H1 (cell line): ENCODE results near the gene PDE4D. TPM values are rescaled to one million over a fixed set of nuclear protein-coding genes. Genes with fewer than 3 reads are reported as not detected.

Experiments
- CTCF ChIA-PET: fragments of 300-600 bp; sonication (Branson Sonifier 250); formaldehyde crosslinking; loops from one replicate; lab custom pipeline; 2021; ENCODE audit not compliant: partially characterized antibody; lab: Charles Lee
- POLR2A ChIA-PET: fragments of 300-600 bp; sonication (Branson Sonifier 250); formaldehyde crosslinking; loops from one replicate; lab custom pipeline; 2021; ENCODE audit warnings: inconsistent platforms; ENCODE audit not compliant: partially characterized antibody; lab: Charles Lee
- DNase-seq, 2 experiments: peaks; one replicate each; pipeline versions ENCODE4 v3.0.0 to v3.0.0-alpha.2; 2010 to 2022; ENCODE audit warnings: low spot score in 2 of 2, low read depth in 1 of 2, mixed read lengths in 1 of 2
- FAIRE-seq: peaks from 2 replicates; lab custom pipeline; 2011; peaks lifted over from hg19 to GRCh38; lab: Jason Lieb, UNC
- H2AFZ ChIP-seq: 2 replicates; pipeline ENCODE4 v1.8.1; 2012; ENCODE audit warnings: low read length, inconsistent platforms
- H2AK5ac ChIP-seq: 2 replicates; pipeline ENCODE4 v1.6.1; 2013; ENCODE audit warnings: low read depth, low read length
- H2BK120ac ChIP-seq: replicated peaks from 2 replicates; pipeline ENCODE3; 2013; ENCODE audit warnings: low read depth, low read length, inconsistent platforms
- H2BK12ac ChIP-seq: 2 replicates; pipeline ENCODE4 v1.6.1; 2013; ENCODE audit warnings: low read depth, low read length
- H2BK15ac ChIP-seq: 2 replicates; pipeline ENCODE4 v1.6.1; 2013; ENCODE audit warnings: low read length
- H2BK20ac ChIP-seq: 2 replicates; pipeline ENCODE4 v1.6.1; 2013; ENCODE audit warnings: low read length
- H2BK5ac ChIP-seq: 2 replicates; pipeline ENCODE4 v1.6.1; 2013; ENCODE audit warnings: low read depth, low read length
- H3K14ac ChIP-seq: 2 replicates; pipeline ENCODE4 v1.6.1; 2013; ENCODE audit warnings: inconsistent platforms; ENCODE audit not compliant: insufficient read length
- H3K18ac ChIP-seq: 2 replicates; pipeline ENCODE4 v1.6.1; 2013; ENCODE audit warnings: low read length; ENCODE audit errors: extremely low read depth
- H3K23ac ChIP-seq: 2 replicates; pipeline ENCODE4 v1.6.1; 2013; ENCODE audit warnings: inconsistent platforms; ENCODE audit not compliant: insufficient read length
- H3K23me2 ChIP-seq: 2 replicates; pipeline ENCODE4 v1.6.1; 2013; ENCODE audit warnings: low read depth, low read length
- H3K27ac ChIP-seq: 2 replicates; pipeline ENCODE4 v1.6.1; 2011; ENCODE audit warnings: low read depth, low read length, inconsistent platforms
- H3K27me3 ChIP-seq, 4 experiments: replicated peaks in 1 of 4; 1 replicate in 1 of 4; 2 replicates in 3 of 4; pipeline versions ENCODE4 v1.6.1 to v1.8.1; 2011 to 2013; ENCODE audit warnings: low read length in 3 of 4, mild to moderate bottlenecking in 3 of 4, inconsistent platforms in 2 of 4, mixed read lengths in 2 of 4, moderate library complexity in 1 of 4; ENCODE audit not compliant: control insufficient read depth in 3 of 4, insufficient read depth in 3 of 4; ENCODE audit errors: extremely low read depth in 1 of 4
- H3K36me3 ChIP-seq, 4 experiments: 2 replicates each; pipeline versions ENCODE4 v1.6.1 to v1.8.1; 2011 to 2013; ENCODE audit warnings: mild to moderate bottlenecking in 4 of 4, low read length in 3 of 4, moderate library complexity in 2 of 4, control low read depth in 1 of 4, inconsistent platforms in 1 of 4; ENCODE audit not compliant: insufficient read depth in 4 of 4, control insufficient read depth in 2 of 4
- H3K4ac ChIP-seq: replicated peaks from 2 replicates; pipeline ENCODE3; 2013; ENCODE audit warnings: low read length, low read depth, mixed read lengths, inconsistent platforms; ENCODE audit not compliant: insufficient read length
- H3K4me1 ChIP-seq, 4 experiments: replicated peaks in 1 of 4; 1 replicate in 1 of 4; 2 replicates in 3 of 4; pipeline versions ENCODE4 v1.6.1 to v1.8.1; 2011 to 2013; ENCODE audit warnings: low read length in 3 of 4, inconsistent platforms in 2 of 4, mixed read lengths in 1 of 4; ENCODE audit not compliant: insufficient read depth in 4 of 4, control insufficient read depth in 3 of 4
- H3K4me2 ChIP-seq, 2 experiments: 2 replicates each; pipeline versions ENCODE4 v1.6.1 to v1.8.1; 2011 to 2013; ENCODE audit warnings: low read depth in 2 of 2, low read length in 2 of 2, control low read depth in 1 of 2, inconsistent platforms in 1 of 2, mild to moderate bottlenecking in 1 of 2; ENCODE audit not compliant: insufficient read depth in 1 of 2
- H3K4me3 ChIP-seq, 4 experiments: fragments of 200-600, 300-600 bp in 1 of 4; sonication (generic), shearing (Covaris generic), sonication (Bioruptor Twin) in 1 of 4; 2 replicates each; pipeline versions ENCODE4 v1.5.1 to v1.8.1; 2011 to 2016; ENCODE audit warnings: low read length in 4 of 4, low read depth in 3 of 4, control low read depth in 2 of 4, inconsistent platforms in 2 of 4, mild to moderate bottlenecking in 2 of 4, mixed read lengths in 1 of 4, moderate library complexity in 1 of 4; ENCODE audit not compliant: insufficient read depth in 2 of 4; ENCODE audit errors: extremely low read depth in 1 of 4
- H3K56ac ChIP-seq: replicated peaks from 2 replicates; pipeline ENCODE3; 2013; ENCODE audit warnings: low read depth, mild to moderate bottlenecking, mixed read lengths, low read length, inconsistent platforms; ENCODE audit not compliant: insufficient read length
- H3K79me1 ChIP-seq: 2 replicates; pipeline ENCODE4 v1.6.1; 2013; ENCODE audit warnings: low read depth, low read length, control low read depth
- H3K79me2 ChIP-seq, 2 experiments: 2 replicates each; pipeline versions ENCODE4 v1.6.1 to v1.8.1; 2012 to 2013; ENCODE audit warnings: low read length in 2 of 2, mild to moderate bottlenecking in 2 of 2, inconsistent platforms in 1 of 2; ENCODE audit not compliant: insufficient read depth in 2 of 2, control insufficient read depth in 1 of 2
- H3K9ac ChIP-seq, 4 experiments: replicated peaks in 1 of 4; 1 replicate in 1 of 4; 2 replicates in 3 of 4; pipeline versions ENCODE4 v1.6.1 to v1.8.1; 2011 to 2013; ENCODE audit warnings: low read depth in 3 of 4, low read length in 3 of 4, control low read depth in 2 of 4, mild to moderate bottlenecking in 2 of 4, moderate library complexity in 2 of 4, inconsistent platforms in 1 of 4; ENCODE audit errors: extremely low read depth in 1 of 4
- H3K9me3 ChIP-seq, 2 experiments: 2 replicates each; pipeline versions ENCODE4 v1.6.1 to v1.8.1; 2012 to 2013; ENCODE audit warnings: mild to moderate bottlenecking in 2 of 2, moderate library complexity in 2 of 2, control low read depth in 1 of 2, inconsistent platforms in 1 of 2, low read depth in 1 of 2, low read length in 1 of 2, mixed read lengths in 1 of 2; ENCODE audit not compliant: insufficient read depth in 2 of 2
- H4K20me1 ChIP-seq, 2 experiments: replicated peaks in 1 of 2; 2 replicates each; pipeline versions ENCODE3 to v1.8.1; 2011 to 2013; ENCODE audit warnings: inconsistent platforms in 2 of 2, low read length in 2 of 2, mild to moderate bottlenecking in 1 of 2; ENCODE audit not compliant: insufficient read depth in 2 of 2, control insufficient read depth in 1 of 2
- H4K5ac ChIP-seq: 2 replicates; pipeline ENCODE4 v1.6.1; 2013; ENCODE audit warnings: low read length, low read depth, mixed read lengths, inconsistent platforms; ENCODE audit not compliant: insufficient read length
- H4K8ac ChIP-seq: 2 replicates; pipeline ENCODE4 v1.8.0; 2013; ENCODE audit warnings: mild to moderate bottlenecking, moderate library complexity, low read length, inconsistent platforms; ENCODE audit not compliant: insufficient read depth; ENCODE audit errors: extremely low read depth
- H4K91ac ChIP-seq: replicated peaks from 2 replicates; pipeline ENCODE3; 2013; ENCODE audit warnings: low read length, mixed read lengths, inconsistent platforms; ENCODE audit not compliant: insufficient read length
- BRCA1 ChIP-seq: IDR thresholded peaks from 2 replicates; pipeline ENCODE4 v1.6.1; 2012; ENCODE audit warnings: low read depth, low read length, improper control_type of control experiment
- EP300 ChIP-seq, 2 experiments: IDR thresholded peaks; 1 replicate in 1 of 2; 2 replicates in 1 of 2; pipeline ENCODE4 v1.6.1; 2011 to 2012; ENCODE audit warnings: low read depth in 2 of 2, low read length in 2 of 2, mild to moderate bottlenecking in 2 of 2, borderline replicate concordance in 1 of 2, inconsistent platforms in 1 of 2, moderate library complexity in 1 of 2
- KDM5A ChIP-seq: fragments of 200-600 bp; IDR thresholded peaks from 2 replicates; pipeline ENCODE4 v1.7.1; 2012; ENCODE audit warnings: mild to moderate bottlenecking, low read length, inconsistent platforms, mixed read lengths
- PHF8 ChIP-seq: fragments of 200-600 bp; sonication (generic); conservative IDR thresholded peaks from 2 replicates; pipeline ENCODE4 v1.7.1; 2012; ENCODE audit warnings: low read depth, mild to moderate bottlenecking, inconsistent platforms, low read length, moderate library complexity
- RBBP5 ChIP-seq: IDR thresholded peaks from 2 replicates; pipeline ENCODE4 v1.7.1; 2012; ENCODE audit warnings: low read depth, mild to moderate bottlenecking, inconsistent platforms, low read length, moderate library complexity, borderline replicate concordance
- SIN3A ChIP-seq, 2 experiments: IDR thresholded peaks in 1 of 2; conservative IDR thresholded peaks in 1 of 2; 2 replicates each; pipeline ENCODE4 v1.6.1; 2011 to 2012; ENCODE audit warnings: low read length in 2 of 2, improper control_type of control experiment in 1 of 2, low read depth in 1 of 2, mild to moderate bottlenecking in 1 of 2
- SP1 ChIP-seq: IDR thresholded peaks from 2 replicates; pipeline ENCODE4 v1.6.1; 2011; ENCODE audit warnings: low read depth, low read length
- SP2 ChIP-seq: IDR thresholded peaks from 2 replicates; pipeline ENCODE4 v1.6.1; 2012; ENCODE audit warnings: mild to moderate bottlenecking, low read length, inconsistent platforms
- SRF ChIP-seq: IDR thresholded peaks from 2 replicates; pipeline ENCODE4 v1.6.1; 2011; ENCODE audit warnings: mild to moderate bottlenecking, low read depth, low read length, moderate library complexity
- polyA plus RNA-seq, 7 experiments: library from polyadenylated mRNA; depleted of rRNA in 3 of 7; stranded (reverse) in 5 of 7; unstranded in 2 of 7; fragments of >200 nt in 5 of 7; fragments of 200-250 nt in 2 of 7; gene quantifications; 1 replicate in 5 of 7; 2 replicates in 1 of 7; 4 replicates in 1 of 7; pipeline versions ENCODE4 v1.2.1 to v1.2.3, GENCODE V29; 2011 to 2013; ENCODE audit warnings: missing spikeins in 2 of 7, mixed read lengths in 2 of 7
- total RNA-seq: library from RNA; stranded (reverse); fragmentation: NEBNext Ultra II Directional; extraction: Animal tissue kit (Norgen Biotek cat#: 25700); gene quantifications from 2 replicates; pipeline ENCODE4 v1.2.1, GENCODE V29; 2021
- TF ChIP-seq, protein P1 (sequence below): IDR thresholded peaks from 2 replicates; pipeline ENCODE4 v1.6.1; 2012; ENCODE audit warnings: inconsistent platforms

PDE4D gene
- total and polyA plus RNA-seq, 2 of the 8 experiments (the other 6 are each of a cell fraction or from before 2014, with no cell fraction given), result 2.3 to 3.7 TPM

DNA sequence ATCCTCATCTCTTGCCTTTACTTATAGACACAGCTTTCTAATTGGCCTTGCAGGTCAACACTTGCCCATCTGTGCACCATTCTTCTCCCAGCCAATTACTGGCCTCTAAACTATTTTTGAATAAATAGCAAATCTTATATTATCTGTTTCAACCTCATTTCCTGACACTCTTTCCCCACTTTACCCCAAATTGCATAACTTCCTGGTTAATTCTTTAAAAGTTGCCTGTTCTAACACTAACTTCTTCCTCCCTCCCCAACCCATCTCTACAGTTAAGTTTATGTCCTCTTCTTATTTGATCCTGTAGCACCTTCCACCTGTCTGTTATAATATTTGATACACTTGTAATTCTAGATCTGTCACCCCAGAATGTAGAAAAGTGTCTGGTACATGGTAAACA is 372.1 kb downstream of the PDE4D start:
- H3K79me1 ChIP-seq, result no peaks in the 10 kb centered on the region
- H4K5ac ChIP-seq, result no peak overlapping the region
- no peak overlapping the region for H3K14ac ChIP-seq
- H3K18ac ChIP-seq, result no peak overlapping the region
- no peak for FAIRE-seq
- H4K20me1 ChIP-seq, result no peaks in the 10 kb centered on the region
- H3K36me3 ChIP-seq, result no peaks in the 10 kb centered on the region
- H2BK15ac ChIP-seq, result no peak overlapping the region
- H2BK12ac ChIP-seq, result no peak overlapping the region
- H3K9me3 ChIP-seq, result peaks cover 0 to 11% of the 10 kb centered on the region in 2 experiments; a peak in 3 of 4 replicates
- H3K79me2 ChIP-seq, result no peaks in the 10 kb centered on the region
- ChIA-PET CTCF (no interaction called here), POLR2A (no interaction called here)
- no peak overlapping the region for H3K4me3 ChIP-seq
- H4K8ac ChIP-seq, result no peak overlapping the region
- no peak overlapping the region for H4K91ac ChIP-seq
- H3K4ac ChIP-seq, result no peak overlapping the region
- no peak overlapping the region for H2BK20ac ChIP-seq
- H3K23ac ChIP-seq, result no peak overlapping the region
- DNase-seq, result no peak
- H2AFZ ChIP-seq, result no peak overlapping the region
- no peak overlapping the region for H2BK120ac ChIP-seq
- H3K56ac ChIP-seq, result no peak overlapping the region
- no peak overlapping the region for H2AK5ac ChIP-seq
- TF ChIP-seq SP2, result no peak
- TF ChIP-seq SP1, result no peak
- TF ChIP-seq RBBP5, result no peak
- no peak for TF ChIP-seq SRF
- TF ChIP-seq, protein P1, sequence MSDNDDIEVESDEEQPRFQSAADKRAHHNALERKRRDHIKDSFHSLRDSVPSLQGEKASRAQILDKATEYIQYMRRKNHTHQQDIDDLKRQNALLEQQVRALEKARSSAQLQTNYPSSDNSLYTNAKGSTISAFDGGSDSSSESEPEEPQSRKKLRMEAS, result no peak
- no peak for TF ChIP-seq KDM5A
- no peak for TF ChIP-seq PHF8
- TF ChIP-seq SIN3A (conservative IDR thresholded peaks at IDR 0.05 in 1 of 2, IDR thresholded peaks at IDR 0.05 in 1 of 2; ENCODE audit: low read depth in 1 of 2, low read length in 2 of 2), result no peak
- TF ChIP-seq BRCA1, result no peak
- TF ChIP-seq EP300 (IDR thresholded peaks at IDR 0.05; ENCODE audit: borderline replicate concordance in 1 of 2, low read depth in 2 of 2, low read length in 2 of 2), result no peak
- TF ChIP-seq, all 59 proteins: peak for 0
- Histone ChIP-seq H3K9ac (no peak overlapping the region), H3K4me1 (peaks cover 0 to 2% (median 0%) of the 10 kb centered on the region in 4 experiments; a peak in 1 of 7 replicates), H3K4me2 (no peak overlapping the region), H3K27ac (no peak overlapping the region), H3K27me3 (no peaks in the 10 kb centered on the region), H3K23me2 (no peaks in the 10 kb centered on the region), H2BK5ac (no peak overlapping the region)
